Measurements from ENCODE around the gene SLC45A2.

Gene SLC45A2

DNA sequence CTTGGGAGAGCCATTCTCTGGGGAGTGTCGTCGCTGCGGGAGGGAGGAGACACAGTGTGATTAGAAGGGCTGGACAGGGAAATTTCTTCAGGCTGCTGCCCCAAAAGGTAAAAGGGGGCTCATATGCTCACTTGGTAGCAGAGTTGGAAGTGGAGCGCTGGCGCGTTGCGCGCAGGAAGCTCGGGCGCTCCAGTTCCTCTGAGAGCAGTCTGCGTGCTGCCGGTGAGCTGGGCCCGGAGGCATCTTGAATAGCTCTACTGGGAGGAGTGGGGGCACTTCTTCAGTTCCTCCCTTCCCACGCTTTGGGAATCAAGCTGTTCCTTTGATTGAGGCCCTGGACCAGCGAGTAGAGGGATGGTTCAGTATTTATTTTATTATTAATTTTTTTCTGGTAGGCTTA lies 45.6 kb downstream of the SLC45A2 start:
- in situ Hi-C loops (cut with HindIII; ENCODE audit: low pct_ligation_motif_present, low sequenced_read_pairs), result no loop called here
- Histone ChIP-seq H3K36me3 (replicated peaks) (no peaks in the 10 kb centered on the region), H3K27me3 (replicated peaks) (peaks cover 17% of the 10 kb centered on the region), H3K27ac (no peak overlapping the region), H3K4me3 (ENCODE audit: low read depth, low read length) (no peak overlapping the region)
- DNase-seq, result no peak
- TF ChIP-seq, protein P1, sequence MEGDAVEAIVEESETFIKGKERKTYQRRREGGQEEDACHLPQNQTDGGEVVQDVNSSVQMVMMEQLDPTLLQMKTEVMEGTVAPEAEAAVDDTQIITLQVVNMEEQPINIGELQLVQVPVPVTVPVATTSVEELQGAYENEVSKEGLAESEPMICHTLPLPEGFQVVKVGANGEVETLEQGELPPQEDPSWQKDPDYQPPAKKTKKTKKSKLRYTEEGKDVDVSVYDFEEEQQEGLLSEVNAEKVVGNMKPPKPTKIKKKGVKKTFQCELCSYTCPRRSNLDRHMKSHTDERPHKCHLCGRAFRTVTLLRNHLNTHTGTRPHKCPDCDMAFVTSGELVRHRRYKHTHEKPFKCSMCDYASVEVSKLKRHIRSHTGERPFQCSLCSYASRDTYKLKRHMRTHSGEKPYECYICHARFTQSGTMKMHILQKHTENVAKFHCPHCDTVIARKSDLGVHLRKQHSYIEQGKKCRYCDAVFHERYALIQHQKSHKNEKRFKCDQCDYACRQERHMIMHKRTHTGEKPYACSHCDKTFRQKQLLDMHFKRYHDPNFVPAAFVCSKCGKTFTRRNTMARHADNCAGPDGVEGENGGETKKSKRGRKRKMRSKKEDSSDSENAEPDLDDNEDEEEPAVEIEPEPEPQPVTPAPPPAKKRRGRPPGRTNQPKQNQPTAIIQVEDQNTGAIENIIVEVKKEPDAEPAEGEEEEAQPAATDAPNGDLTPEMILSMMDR (IDR thresholded peaks at IDR 0.05; ENCODE audit: low read depth, low read length, missing control alignments), result no peak

DNA sequence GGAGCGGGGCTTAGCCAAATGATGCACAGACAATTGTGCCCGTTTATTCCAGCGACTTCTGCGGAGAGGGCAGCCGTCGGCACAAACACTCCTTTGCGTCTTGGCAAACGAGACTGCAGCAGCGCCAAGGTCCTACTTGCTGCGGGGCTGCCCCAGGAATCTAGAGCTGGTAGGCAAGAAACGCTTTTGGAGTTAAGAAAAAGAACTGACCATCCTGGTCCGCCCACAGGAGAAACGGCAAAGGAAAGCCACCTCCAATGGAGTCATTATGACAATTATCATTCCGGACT lies 46.0 kb downstream of the SLC45A2 start:
- H3K27me3 ChIP-seq (replicated peaks), result peaks cover 17% of the 10 kb centered on the region

DNA sequence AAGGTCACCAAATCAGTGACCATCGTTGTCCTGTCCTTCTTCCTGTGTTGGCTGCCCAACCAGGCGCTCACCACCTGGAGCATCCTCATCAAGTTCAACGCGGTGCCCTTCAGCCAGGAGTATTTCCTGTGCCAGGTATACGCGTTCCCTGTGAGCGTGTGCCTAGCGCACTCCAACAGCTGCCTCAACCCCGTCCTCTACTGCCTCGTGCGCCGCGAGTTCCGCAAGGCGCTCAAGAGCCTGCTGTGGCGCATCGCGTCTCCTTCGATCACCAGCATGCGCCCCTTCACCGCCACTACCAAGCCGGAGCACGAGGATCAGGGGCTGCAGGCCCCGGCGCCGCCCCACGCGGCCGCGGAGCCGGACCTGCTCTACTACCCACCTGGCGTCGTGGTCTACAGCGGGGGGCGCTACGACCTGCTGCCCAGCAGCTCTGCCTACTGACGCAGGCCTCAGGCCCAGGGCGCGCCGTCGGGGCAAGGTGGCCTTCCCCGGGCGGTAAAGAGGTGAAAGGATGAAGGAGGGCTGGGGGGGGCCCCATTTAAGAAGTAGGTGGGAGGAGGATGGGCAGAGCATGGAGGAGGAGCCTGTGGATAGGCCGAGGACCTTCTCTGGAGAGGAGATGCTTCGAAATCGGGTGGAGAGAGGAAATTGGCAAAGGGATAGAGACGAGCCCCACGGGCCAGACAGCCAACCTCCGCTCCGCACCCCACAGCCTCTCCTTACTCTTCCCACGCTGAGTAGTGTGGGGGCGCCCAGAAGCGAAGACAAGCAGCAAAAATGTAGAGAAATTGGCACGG lies 46.6 kb downstream of the SLC45A2 start:
- H3K36me3 ChIP-seq (replicated peaks), result no peaks in the 10 kb centered on the region
- TF ChIP-seq, protein P1 (IDR thresholded peaks at IDR 0.05; ENCODE audit: low read depth, low read length, missing control alignments), result no peak
- H3K27me3 ChIP-seq (replicated peaks), result peaks cover 17% of the 10 kb centered on the region
- no peak overlapping the region for H3K4me3 ChIP-seq (ENCODE audit: low read depth, low read length)
- no peak for DNase-seq
- H3K27ac ChIP-seq, result no peak overlapping the region
- in situ Hi-C loops (cut with HindIII; ENCODE audit: low pct_ligation_motif_present, low sequenced_read_pairs), result no loop called here

More for the DNA sequence above, 46.0 kb downstream of the SLC45A2 start:
- in situ Hi-C loops (cut with HindIII; ENCODE audit: low pct_ligation_motif_present, low sequenced_read_pairs), result no loop called here
- no peak overlapping the region for H3K27ac ChIP-seq
- no peak for DNase-seq
- TF ChIP-seq, protein P1 (IDR thresholded peaks at IDR 0.05; ENCODE audit: low read depth, low read length, missing control alignments), result no peak
- no peaks in the 10 kb centered on the region for H3K36me3 ChIP-seq (replicated peaks)
- no peak overlapping the region for H3K4me3 ChIP-seq (ENCODE audit: low read depth, low read length)

DNA sequence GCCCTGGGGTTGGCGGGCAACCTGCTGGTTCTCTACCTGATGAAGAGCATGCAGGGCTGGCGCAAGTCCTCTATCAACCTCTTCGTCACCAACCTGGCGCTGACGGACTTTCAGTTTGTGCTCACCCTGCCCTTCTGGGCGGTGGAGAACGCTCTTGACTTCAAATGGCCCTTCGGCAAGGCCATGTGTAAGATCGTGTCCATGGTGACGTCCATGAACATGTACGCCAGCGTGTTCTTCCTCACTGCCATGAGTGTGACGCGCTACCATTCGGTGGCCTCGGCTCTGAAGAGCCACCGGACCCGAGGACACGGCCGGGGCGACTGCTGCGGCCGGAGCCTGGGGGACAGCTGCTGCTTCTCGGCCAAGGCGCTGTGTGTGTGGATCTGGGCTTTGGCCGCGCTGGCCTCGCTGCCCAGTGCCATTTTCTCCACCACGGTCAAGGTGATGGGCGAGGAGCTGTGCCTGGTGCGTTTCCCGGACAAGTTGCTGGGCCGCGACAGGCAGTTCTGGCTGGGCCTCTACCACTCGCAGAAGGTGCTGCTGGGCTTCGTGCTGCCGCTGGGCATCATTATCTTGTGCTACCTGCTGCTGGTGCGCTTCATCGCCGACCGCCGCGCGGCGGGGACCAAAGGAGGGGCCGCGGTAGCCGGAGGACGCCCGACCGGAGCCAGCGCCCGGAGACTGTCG lies 47.3 kb downstream of the SLC45A2 start:
- TF ChIP-seq, protein P1 (IDR thresholded peaks at IDR 0.05; ENCODE audit: low read depth, low read length, missing control alignments), result no peak
- Histone ChIP-seq H3K36me3 (replicated peaks) (no peaks in the 10 kb centered on the region), H3K27me3 (replicated peaks) (peaks cover 17% of the 10 kb centered on the region), H3K4me3 (ENCODE audit: low read depth, low read length) (peak overlapping the region; percentile 63), H3K27ac (no peak overlapping the region)
- no peak for DNase-seq
- in situ Hi-C loops (cut with HindIII; ENCODE audit: low pct_ligation_motif_present, low sequenced_read_pairs), result no loop called here

DNA sequence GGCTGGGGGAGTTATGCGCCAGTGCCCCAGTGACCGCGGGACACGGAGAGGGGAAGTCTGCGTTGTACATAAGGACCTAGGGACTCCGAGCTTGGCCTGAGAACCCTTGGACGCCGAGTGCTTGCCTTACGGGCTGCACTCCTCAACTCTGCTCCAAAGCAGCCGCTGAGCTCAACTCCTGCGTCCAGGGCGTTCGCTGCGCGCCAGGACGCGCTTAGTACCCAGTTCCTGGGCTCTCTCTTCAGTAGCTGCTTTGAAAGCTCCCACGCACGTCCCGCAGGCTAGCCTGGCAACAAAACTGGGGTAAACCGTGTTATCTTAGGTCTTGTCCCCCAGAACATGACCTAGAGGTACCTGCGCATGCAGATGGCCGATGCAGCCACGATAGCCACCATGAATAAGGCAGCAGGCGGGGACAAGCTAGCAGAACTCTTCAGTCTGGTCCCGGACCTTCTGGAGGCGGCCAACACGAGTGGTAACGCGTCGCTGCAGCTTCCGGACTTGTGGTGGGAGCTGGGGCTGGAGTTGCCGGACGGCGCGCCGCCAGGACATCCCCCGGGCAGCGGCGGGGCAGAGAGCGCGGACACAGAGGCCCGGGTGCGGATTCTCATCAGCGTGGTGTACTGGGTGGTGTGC lies 48.0 kb downstream of the SLC45A2 start, which contains the start of gene RXFP3:
Gene RXFP3 (plus strand): TSS at position 6 of the 636 bp plus-strand sequence. CDS start 355 bp downstream, at position 361.
- peak; percentile 27 for DNase-seq
- in situ Hi-C loops (cut with HindIII; ENCODE audit: low pct_ligation_motif_present, low sequenced_read_pairs), result no loop called here
- Histone ChIP-seq H3K4me3 (ENCODE audit: low read depth, low read length) (peak within 1 kb of the TSS; percentile 63), H3K27me3 (replicated peaks) (peaks cover 17% of the 10 kb centered on the region), H3K27ac (no peak within 1 kb of the TSS), H3K36me3 (replicated peaks) (no peaks in the 10 kb centered on the region)
- TF ChIP-seq, protein P1 (IDR thresholded peaks at IDR 0.05; ENCODE audit: low read depth, low read length, missing control alignments), result no peak
